PFSK-1 (cell line): ENCODE data around the gene RRP9.
A peak's percentile ranks its signal among the peaks of the same experiment; 100 is the strongest.

Experiments
- FOXP2 ChIP-seq: optimal IDR thresholded peaks from 2 replicates; pipeline ENCODE3; 2011; ENCODE audit warnings: borderline replicate concordance, control low read depth, inconsistent platforms; ENCODE audit not compliant: insufficient read depth; ENCODE audit errors: extremely low read length, extremely low read depth
- POLR2AphosphoS5 ChIP-seq: IDR thresholded peaks from 2 replicates; pipeline ENCODE4 v1.6.1; 2012; ENCODE audit warnings: low read depth, mild to moderate bottlenecking, control low read depth, low read length, moderate library complexity
- SIN3A ChIP-seq: IDR thresholded peaks from 2 replicates; pipeline ENCODE4 v1.6.1; 2012; ENCODE audit warnings: mild to moderate bottlenecking, low read length, moderate library complexity, borderline replicate concordance; ENCODE audit not compliant: insufficient read depth
- TAF1 ChIP-seq: IDR thresholded peaks from 2 replicates; pipeline ENCODE4 v1.6.1; 2012; ENCODE audit warnings: low read length, control low read depth, borderline replicate concordance; ENCODE audit not compliant: insufficient read depth
- TF ChIP-seq, protein P1 (sequence below), 2 experiments: IDR thresholded peaks; 2 replicates each; pipeline versions ENCODE4 v1.6.1 to v1.8.0; 2011 to 2012; ENCODE audit warnings: low read depth in 2 of 2, low read length in 2 of 2, control low read depth in 1 of 2, inconsistent platforms in 1 of 2, mild to moderate bottlenecking in 1 of 2, moderate library complexity in 1 of 2; ENCODE audit not compliant: insufficient read depth in 1 of 2

Gene RRP9

DNA sequence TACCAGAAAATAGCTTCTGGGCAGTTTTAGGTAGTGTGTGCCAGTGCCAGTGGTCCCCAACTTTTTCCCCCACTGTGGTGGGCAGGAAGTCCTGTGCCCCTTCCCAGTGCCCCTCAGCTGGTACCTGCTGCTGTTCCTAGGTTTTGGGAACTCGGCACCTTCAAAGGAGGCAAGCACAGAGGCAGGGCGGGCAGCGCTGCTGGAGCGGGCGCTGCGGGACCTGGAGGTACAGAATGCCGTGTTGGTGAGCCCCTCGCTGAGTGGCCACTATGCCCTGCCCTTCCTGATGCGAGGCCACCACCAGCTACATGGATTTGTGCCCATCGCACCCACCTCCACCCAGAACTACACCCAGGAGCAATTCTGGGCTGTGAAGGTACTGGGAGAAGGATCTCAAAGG, 38.5 kb upstream of the RRP9 start:
- no peak for TF ChIP-seq FOXP2
- TF ChIP-seq SIN3A = no peak

DNA sequence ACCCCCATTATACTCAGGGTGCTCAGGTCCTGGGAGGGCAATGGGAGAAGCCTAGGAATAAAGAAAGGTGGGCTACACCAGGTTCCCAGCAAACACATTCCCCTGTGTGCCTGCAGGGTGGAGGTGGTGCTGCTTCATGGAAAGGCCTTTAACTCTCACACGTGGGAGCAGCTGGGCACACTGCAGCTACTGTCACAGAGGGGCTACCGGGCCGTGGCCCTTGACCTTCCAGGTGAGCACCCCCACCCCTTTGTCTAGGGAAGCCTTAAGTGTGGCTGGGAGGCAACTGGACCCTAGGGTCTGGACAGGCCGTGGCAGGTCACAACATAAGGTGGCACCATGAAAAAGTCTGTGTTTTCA, 36.4 kb upstream of the RRP9 start:
- TF ChIP-seq SIN3A (no peak), POLR2AphosphoS5 (no peak), TAF1 (no peak), FOXP2 (no peak)
- TF ChIP-seq, protein P1, sequence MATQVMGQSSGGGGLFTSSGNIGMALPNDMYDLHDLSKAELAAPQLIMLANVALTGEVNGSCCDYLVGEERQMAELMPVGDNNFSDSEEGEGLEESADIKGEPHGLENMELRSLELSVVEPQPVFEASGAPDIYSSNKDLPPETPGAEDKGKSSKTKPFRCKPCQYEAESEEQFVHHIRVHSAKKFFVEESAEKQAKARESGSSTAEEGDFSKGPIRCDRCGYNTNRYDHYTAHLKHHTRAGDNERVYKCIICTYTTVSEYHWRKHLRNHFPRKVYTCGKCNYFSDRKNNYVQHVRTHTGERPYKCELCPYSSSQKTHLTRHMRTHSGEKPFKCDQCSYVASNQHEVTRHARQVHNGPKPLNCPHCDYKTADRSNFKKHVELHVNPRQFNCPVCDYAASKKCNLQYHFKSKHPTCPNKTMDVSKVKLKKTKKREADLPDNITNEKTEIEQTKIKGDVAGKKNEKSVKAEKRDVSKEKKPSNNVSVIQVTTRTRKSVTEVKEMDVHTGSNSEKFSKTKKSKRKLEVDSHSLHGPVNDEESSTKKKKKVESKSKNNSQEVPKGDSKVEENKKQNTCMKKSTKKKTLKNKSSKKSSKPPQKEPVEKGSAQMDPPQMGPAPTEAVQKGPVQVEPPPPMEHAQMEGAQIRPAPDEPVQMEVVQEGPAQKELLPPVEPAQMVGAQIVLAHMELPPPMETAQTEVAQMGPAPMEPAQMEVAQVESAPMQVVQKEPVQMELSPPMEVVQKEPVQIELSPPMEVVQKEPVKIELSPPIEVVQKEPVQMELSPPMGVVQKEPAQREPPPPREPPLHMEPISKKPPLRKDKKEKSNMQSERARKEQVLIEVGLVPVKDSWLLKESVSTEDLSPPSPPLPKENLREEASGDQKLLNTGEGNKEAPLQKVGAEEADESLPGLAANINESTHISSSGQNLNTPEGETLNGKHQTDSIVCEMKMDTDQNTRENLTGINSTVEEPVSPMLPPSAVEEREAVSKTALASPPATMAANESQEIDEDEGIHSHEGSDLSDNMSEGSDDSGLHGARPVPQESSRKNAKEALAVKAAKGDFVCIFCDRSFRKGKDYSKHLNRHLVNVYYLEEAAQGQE (IDR thresholded peaks at IDR 0.05; ENCODE audit: insufficient read depth in 1 of 2, low read depth in 2 of 2, low read length in 2 of 2) = no peak

DNA sequence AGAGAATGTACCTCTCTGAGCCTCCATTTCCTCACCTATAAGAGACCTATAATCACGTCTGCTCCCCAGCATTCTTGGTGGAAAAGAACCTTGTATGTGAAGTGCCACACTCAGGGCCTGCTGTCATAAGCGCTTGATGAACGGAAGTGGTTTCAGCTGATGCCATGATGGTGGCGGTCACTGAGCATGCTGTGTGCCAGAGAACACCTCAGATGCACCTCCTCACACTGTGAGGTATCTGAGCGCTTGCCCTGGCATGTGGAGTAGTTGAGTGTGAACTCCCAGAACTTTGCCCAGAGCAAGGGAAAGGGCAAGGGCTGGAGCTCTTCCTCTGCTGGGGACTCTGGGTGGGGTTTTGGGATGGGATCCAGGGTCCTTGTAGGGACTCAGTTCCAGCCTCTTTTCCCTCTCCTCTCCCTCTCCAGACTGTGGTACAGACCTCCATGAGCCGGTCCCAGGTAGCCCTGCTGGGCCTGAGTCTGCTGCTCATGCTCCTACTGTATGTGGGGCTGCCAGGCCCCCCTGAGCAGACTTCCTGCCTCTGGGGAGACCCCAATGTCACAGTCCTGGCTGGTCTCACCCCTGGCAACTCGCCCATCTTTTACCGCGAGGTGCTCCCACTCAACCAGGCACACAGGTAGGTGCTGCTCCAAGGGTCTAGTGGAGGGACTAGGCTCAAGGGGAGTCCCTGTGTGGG, 35.9 kb upstream of the RRP9 start:
- TF ChIP-seq SIN3A = no peak
- TF ChIP-seq, protein P1 (IDR thresholded peaks at IDR 0.05; ENCODE audit: insufficient read depth in 1 of 2, low read depth in 2 of 2, low read length in 2 of 2) = no peak
- TF ChIP-seq TAF1 = no peak
- no peak for TF ChIP-seq FOXP2
- TF ChIP-seq POLR2AphosphoS5 = no peak

DNA sequence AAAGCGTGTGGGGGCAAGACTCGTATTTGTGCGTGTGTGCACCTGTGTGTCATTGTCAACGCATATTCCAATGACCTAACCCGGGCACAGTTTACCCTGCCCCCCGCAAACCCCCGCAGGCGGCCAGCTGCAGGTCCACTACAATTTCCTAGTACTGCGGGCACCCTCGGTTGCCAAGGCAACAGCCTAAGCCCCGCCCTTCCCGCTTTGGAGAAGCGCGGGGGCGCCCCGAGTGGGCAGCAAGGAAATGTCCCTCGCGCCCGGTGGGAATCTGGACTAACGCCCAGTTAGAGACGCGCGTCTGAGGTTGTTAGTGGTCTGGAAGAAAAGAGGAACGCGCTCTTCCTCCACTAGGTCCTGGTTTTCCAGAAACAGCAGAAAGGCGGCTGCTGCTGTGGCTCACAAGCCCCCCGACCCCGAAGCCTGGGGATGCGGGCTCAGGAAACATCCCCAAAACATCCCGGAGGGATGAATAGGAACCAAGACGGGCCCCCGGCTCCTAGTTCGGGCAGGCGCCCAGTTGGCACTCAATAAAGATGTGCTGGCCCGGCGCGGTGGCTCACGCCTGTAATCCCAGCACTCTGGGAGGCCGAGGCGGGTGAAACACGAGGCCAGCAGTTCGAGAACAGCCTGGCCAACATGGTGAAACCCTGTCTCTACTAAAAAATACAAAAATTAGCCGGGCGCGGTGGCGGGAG, 34.3 kb upstream of the RRP9 start:
- TF ChIP-seq SIN3A (no peak), TAF1 (no peak), FOXP2 (no peak), POLR2AphosphoS5 (no peak)
- TF ChIP-seq, protein P1 (IDR thresholded peaks at IDR 0.05; ENCODE audit: insufficient read depth in 1 of 2, low read depth in 2 of 2, low read length in 2 of 2) = no peak

DNA sequence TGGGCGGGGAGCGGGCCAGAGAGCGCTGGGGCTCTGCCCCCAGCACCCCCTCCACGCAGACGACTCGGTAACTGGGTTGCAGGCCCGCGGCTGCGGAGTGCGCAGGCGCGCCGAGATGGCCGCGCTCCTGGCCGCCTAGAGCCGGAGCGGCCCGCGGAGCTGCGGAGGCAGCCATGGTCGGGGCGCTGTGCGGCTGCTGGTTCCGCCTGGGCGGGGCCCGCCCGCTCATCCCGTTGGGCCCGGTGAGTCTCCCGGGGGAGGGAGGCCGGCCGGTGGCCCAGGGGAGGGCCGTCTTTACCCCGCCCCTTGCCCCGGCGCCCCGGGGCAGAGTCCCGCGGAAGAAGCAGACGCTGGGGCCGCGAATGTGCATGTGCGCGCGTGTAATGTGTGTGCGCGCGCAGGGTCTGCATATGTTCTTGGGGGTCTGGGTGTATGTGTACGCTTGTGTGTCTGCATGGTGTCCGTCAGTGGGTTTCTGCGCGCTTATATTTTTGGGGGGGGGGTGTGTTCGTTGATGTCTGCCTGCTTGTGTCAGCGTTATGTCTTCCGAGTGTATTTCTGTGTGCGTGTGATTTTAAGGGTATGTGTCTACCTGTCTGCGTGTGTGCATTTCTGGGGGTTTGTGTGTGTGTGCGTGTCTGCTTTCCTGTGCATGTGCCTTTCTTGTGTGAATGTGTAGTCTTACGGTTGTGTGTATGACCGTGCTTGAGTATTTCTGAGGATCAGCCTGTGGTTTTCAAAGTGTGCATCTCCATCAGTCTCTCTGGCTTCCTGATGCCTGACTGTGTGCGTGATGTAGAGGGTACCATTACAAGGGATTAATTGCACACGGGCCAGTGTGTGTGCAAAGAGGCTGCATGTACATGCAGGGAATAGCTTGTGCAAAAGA, 33.5 kb upstream of the RRP9 start, which contains the start of gene ABHD14A:
TSS of gene ABHD14A (plus strand) at position 102 of the 889 bp plus-strand sequence. CDS start at position 174, 72 bp downstream.
- peak; percentile 53; the same call in 1 of the 2 replicates for TF ChIP-seq POLR2AphosphoS5
- TF ChIP-seq, protein P1 (IDR thresholded peaks at IDR 0.05; ENCODE audit: insufficient read depth in 1 of 2, low read depth in 2 of 2, low read length in 2 of 2) = no peak
